GM10847 (cell line): Measurements from ENCODE around the gene PLAAT2.

ENCODE experiments used
- POLR2A ChIP-seq: IDR thresholded peaks from 2 replicates; pipeline ENCODE4 v1.6.1; 2011; ENCODE audit not compliant: insufficient read length; ENCODE audit errors: extremely low read depth

PLAAT2 gene

GRCh38 chr11:63563201-63564055 is at the start of gene PLAAT2:
Gene PLAAT2 (minus strand): TSS chr11:63563379. CDS start chr11:63563324, 55 bp downstream.
- TF ChIP-seq POLR2A: no peak

GRCh38 chr11:63612181-63612580 is 49.0 kb upstream of the PLAAT2 start:
- no peak for TF ChIP-seq POLR2A

GRCh38 chr11:63611395-63611747 is 48.2 kb upstream of the PLAAT2 start:
- TF ChIP-seq POLR2A: no peak

- no peak for TF ChIP-seq POLR2A
These were observed 47.6 kb upstream of the PLAAT2 start for GRCh38 chr11:63610604-63611394.

- no peak for TF ChIP-seq POLR2A
These were observed 46.9 kb upstream of the PLAAT2 start for GRCh38 chr11:63609971-63610580.

GRCh38 chr11:63609536-63609935 is 46.4 kb upstream of the PLAAT2 start:
- no peak for TF ChIP-seq POLR2A

GRCh38 chr11:63608353-63609345 is 45.5 kb upstream of the PLAAT2 start:
- no peak for TF ChIP-seq POLR2A

- TF ChIP-seq POLR2A: no peak
These were observed 40.0 kb upstream of the PLAAT2 start for GRCh38 chr11:63603180-63603518.

- no peak for TF ChIP-seq POLR2A
These were observed 36.3 kb upstream of the PLAAT2 start for GRCh38 chr11:63599211-63600122.

GRCh38 chr11:63598556-63598955 is 35.4 kb upstream of the PLAAT2 start:
- TF ChIP-seq POLR2A: no peak

GRCh38 chr11:63595296-63595695 is 32.1 kb upstream of the PLAAT2 start:
- no peak for TF ChIP-seq POLR2A

GRCh38 chr11:63592975-63593395 is 29.8 kb upstream of the PLAAT2 start:
- no peak for TF ChIP-seq POLR2A

- TF ChIP-seq POLR2A: no peak
These were observed 27.0 kb upstream of the PLAAT2 start for GRCh38 chr11:63590024-63590788.

- TF ChIP-seq POLR2A: no peak
These were observed 25.8 kb upstream of the PLAAT2 start for GRCh38 chr11:63589000-63589399.
